Lower leg skin (tissue), 3 donors: ENCODE results near the gene FARP1.

Source experiments
- POLR2A ChIP-seq, 2 donors: fragments of 450-650 bp; IDR thresholded peaks; one replicate each; pipeline ENCODE4 v1.6.1; 2016 to 2017; ENCODE audit warnings: antibody characterized with exemption in 2 of 2, mild to moderate bottlenecking in 1 of 2, moderate library complexity in 1 of 2
- TF ChIP-seq, protein P1 (sequence below), 3 donors: fragments of 450-650 bp; IDR thresholded peaks; one replicate each; pipeline ENCODE4 v1.5.1; 2016; ENCODE audit warnings: antibody characterized with exemption in 3 of 3, mild to moderate bottlenecking in 3 of 3, moderate library complexity in 2 of 3

DNA sequence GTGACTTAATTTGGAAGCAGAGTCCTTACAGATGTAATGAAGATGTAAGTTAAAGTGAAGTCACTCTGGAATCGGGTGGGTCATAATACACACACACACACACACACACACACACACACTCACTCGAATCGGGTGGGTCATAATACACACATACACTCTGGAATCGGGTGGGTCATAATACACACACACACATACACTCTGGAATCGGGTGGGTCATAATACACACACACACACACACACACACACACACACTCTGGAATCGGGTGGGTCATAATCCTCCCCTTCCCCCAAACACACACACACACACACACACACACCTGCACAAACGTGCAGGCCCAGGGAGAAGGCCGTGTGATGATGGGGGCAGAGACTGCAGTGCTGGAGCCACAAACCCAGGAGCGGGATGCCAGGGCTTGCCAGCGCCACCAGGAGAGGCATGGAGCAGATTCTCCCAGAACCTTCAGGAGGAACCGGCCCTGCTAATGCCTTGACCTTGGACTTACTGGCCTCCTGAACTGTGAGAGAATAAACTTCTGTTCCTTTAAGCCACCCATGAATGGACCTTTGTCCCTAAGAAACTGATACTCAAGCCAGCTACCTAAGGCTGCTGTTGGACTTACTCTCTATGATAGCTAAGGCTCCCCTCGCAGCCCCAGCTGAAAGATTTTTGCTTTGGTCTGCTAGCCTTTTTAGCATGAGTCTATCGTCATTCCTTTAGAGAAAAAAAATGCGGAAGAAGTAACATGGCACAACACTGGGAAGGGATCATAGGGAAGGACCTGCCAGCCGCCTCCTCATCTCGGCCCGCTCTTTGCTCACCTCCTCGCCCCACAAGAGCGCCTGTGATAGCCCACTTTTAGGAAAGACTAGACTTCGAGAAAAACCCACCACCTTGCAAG is 170.4 kb downstream of the FARP1 start:
- TF ChIP-seq, protein P1, sequence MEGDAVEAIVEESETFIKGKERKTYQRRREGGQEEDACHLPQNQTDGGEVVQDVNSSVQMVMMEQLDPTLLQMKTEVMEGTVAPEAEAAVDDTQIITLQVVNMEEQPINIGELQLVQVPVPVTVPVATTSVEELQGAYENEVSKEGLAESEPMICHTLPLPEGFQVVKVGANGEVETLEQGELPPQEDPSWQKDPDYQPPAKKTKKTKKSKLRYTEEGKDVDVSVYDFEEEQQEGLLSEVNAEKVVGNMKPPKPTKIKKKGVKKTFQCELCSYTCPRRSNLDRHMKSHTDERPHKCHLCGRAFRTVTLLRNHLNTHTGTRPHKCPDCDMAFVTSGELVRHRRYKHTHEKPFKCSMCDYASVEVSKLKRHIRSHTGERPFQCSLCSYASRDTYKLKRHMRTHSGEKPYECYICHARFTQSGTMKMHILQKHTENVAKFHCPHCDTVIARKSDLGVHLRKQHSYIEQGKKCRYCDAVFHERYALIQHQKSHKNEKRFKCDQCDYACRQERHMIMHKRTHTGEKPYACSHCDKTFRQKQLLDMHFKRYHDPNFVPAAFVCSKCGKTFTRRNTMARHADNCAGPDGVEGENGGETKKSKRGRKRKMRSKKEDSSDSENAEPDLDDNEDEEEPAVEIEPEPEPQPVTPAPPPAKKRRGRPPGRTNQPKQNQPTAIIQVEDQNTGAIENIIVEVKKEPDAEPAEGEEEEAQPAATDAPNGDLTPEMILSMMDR (IDR thresholded peaks at IDR 0.05), result no peak
- no peak for TF ChIP-seq POLR2A (IDR thresholded peaks at IDR 0.05)
